GM21619 (cell line): ENCODE measurements around the gene TUFT1.
"Not testable (repeated sequence)": the region's sequence is repeated elsewhere in the genome, so short reads cannot be mapped to it uniquely, and the experiment has no call there.

Experiments
- ATAC-seq: cut with Tn5 transposase; IDR thresholded peaks from one replicate; pipeline ENCODE4 v1.9.1; 2021; ENCODE audit not compliant: unreplicated experiment

TUFT1 gene

GRCh38 chr1:151613282-151613780, 73.2 kb downstream of the TUFT1 start:
- no peak for ATAC-seq

- no peak for ATAC-seq
These were observed 75.8 kb downstream of the TUFT1 start for GRCh38 chr1:151615711-151616504.

GRCh38 chr1:151616505-151616849, 76.4 kb downstream of the TUFT1 start:
- no peak for ATAC-seq

- no peak for ATAC-seq
These were observed 77.9 kb downstream of the TUFT1 start for GRCh38 chr1:151618003-151618402.

- ATAC-seq, result no peak
These were observed 78.4 kb downstream of the TUFT1 start for GRCh38 chr1:151618470-151618869.

- not testable (repeated sequence) for ATAC-seq
These were observed 78.9 kb downstream of the TUFT1 start for GRCh38 chr1:151618996-151619395.

GRCh38 chr1:151619489-151620093, 79.5 kb downstream of the TUFT1 start:
- no peak for ATAC-seq

GRCh38 chr1:151620286-151620685, 80.2 kb downstream of the TUFT1 start:
- ATAC-seq, result no peak

- no peak for ATAC-seq
These were observed 81.2 kb downstream of the TUFT1 start for GRCh38 chr1:151621351-151621750.

- ATAC-seq, result no peak
These were observed 84.7 kb downstream of the TUFT1 start for GRCh38 chr1:151624783-151625182.

GRCh38 chr1:151626740-151627334, 86.7 kb downstream of the TUFT1 start:
- ATAC-seq, result no peak

GRCh38 chr1:151629278-151629677, 89.2 kb downstream of the TUFT1 start:
- ATAC-seq, result no peak
